ENCODE results near the gene YAF2. TPM values are rescaled to one million over a fixed set of nuclear protein-coding genes. Genes with fewer than 3 reads are reported as not detected.

The YAF2 gene
- total and polyA plus RNA-seq, 2 experiments from 2014 or later = 1.0 TPM

DNA sequence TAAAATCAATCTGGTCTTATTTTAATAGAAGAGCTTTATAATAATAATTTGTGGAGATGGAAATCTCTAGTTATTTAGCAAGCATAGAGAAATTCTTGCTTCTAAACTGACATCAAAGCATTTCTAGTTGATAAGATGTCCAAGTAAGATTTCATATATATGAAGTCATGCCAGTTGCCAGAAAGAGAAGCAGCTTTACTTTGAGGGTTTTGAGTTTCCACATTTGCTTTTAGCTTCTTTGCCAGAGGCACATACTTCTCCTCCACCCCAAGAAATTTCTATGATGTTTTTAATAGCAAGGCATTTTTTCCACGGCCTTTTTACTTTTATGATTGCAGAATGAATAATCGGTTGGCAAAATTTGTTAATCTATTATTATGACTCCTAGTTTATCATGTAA lies 24.2 kb upstream of the YAF2 start (continued):
- TF ChIP-seq, protein P1, sequence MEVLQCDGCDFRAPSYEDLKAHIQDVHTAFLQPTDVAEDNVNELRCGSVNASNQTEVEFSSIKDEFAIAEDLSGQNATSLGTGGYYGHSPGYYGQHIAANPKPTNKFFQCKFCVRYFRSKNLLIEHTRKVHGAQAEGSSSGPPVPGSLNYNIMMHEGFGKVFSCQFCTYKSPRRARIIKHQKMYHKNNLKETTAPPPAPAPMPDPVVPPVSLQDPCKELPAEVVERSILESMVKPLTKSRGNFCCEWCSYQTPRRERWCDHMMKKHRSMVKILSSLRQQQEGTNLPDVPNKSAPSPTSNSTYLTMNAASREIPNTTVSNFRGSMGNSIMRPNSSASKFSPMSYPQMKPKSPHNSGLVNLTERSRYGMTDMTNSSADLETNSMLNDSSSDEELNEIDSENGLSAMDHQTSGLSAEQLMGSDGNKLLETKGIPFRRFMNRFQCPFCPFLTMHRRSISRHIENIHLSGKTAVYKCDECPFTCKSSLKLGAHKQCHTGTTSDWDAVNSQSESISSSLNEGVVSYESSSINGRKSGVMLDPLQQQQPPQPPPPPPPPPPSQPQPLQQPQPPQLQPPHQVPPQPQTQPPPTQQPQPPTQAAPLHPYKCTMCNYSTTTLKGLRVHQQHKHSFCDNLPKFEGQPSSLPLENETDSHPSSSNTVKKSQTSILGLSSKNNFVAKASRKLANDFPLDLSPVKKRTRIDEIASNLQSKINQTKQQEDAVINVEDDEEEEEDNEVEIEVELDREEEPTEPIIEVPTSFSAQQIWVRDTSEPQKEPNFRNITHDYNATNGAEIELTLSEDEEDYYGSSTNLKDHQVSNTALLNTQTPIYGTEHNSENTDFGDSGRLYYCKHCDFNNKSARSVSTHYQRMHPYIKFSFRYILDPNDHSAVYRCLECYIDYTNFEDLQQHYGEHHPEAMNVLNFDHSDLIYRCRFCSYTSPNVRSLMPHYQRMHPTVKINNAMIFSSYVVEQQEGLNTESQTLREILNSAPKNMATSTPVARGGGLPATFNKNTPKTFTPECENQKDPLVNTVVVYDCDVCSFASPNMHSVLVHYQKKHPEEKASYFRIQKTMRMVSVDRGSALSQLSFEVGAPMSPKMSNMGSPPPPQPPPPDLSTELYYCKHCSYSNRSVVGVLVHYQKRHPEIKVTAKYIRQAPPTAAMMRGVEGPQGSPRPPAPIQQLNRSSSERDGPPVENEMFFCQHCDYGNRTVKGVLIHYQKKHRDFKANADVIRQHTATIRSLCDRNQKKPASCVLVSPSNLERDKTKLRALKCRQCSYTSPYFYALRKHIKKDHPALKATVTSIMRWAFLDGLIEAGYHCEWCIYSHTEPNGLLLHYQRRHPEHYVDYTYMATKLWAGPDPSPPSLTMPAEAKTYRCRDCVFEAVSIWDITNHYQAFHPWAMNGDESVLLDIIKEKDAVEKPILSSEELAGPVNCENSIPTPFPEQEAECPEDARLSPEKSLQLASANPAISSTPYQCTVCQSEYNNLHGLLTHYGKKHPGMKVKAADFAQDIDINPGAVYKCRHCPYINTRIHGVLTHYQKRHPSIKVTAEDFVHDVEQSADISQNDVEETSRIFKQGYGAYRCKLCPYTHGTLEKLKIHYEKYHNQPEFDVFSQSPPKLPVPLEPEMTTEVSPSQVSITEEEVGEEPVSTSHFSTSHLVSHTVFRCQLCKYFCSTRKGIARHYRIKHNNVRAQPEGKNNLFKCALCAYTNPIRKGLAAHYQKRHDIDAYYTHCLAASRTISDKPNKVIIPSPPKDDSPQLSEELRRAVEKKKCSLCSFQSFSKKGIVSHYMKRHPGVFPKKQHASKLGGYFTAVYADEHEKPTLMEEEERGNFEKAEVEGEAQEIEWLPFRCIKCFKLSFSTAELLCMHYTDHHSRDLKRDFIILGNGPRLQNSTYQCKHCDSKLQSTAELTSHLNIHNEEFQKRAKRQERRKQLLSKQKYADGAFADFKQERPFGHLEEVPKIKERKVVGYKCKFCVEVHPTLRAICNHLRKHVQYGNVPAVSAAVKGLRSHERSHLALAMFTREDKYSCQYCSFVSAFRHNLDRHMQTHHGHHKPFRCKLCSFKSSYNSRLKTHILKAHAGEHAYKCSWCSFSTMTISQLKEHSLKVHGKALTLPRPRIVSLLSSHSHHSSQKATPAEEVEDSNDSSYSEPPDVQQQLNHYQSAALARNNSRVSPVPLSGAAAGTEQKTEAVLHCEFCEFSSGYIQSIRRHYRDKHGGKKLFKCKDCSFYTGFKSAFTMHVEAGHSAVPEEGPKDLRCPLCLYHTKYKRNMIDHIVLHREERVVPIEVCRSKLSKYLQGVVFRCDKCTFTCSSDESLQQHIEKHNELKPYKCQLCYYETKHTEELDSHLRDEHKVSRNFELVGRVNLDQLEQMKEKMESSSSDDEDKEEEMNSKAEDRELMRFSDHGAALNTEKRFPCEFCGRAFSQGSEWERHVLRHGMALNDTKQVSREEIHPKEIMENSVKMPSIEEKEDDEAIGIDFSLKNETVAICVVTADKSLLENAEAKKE (CRISPR knock-in tag; IDR thresholded peaks at IDR 0.05) = no peak
- TF ChIP-seq ZNF114 (CRISPR knock-in tag; IDR thresholded peaks at IDR 0.05) (no peak), STAT1 (IDR thresholded peaks at IDR 0.05; ENCODE audit: unreplicated experiment) (no peak), EZH2phosphoT487 (IDR thresholded peaks at IDR 0.05; ENCODE audit: unreplicated experiment) (no peak), ZNF331 (CRISPR knock-in tag; IDR thresholded peaks at IDR 0.05; ENCODE audit: low read depth) (no peak), NANOG (IDR thresholded peaks at IDR 0.05; ENCODE audit: borderline replicate concordance) (no peak)
- TF ChIP-seq, protein P2, sequence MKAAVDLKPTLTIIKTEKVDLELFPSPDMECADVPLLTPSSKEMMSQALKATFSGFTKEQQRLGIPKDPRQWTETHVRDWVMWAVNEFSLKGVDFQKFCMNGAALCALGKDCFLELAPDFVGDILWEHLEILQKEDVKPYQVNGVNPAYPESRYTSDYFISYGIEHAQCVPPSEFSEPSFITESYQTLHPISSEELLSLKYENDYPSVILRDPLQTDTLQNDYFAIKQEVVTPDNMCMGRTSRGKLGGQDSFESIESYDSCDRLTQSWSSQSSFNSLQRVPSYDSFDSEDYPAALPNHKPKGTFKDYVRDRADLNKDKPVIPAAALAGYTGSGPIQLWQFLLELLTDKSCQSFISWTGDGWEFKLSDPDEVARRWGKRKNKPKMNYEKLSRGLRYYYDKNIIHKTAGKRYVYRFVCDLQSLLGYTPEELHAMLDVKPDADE (IDR thresholded peaks at IDR 0.05) = no peak

- Mint-ChIP-seq H3K4me3 (no peak overlapping the region), H3K36me3 (ENCODE audit: low read depth) (no peaks in the 10 kb centered on the region), H3K4me1 (no peaks in the 10 kb centered on the region), H3K9me3 (peaks cover 12% of the 10 kb centered on the region; the same call in 2 of the 3 replicates), H3K27me3 (ENCODE audit: insufficient read depth, low read depth, poor library complexity) (peaks cover 6% of the 10 kb centered on the region), H3K27ac (no peak overlapping the region)
- H3K4me3 ChIP-seq = no peak overlapping the region
- no peak overlapping the region for H3K27ac ChIP-seq (ENCODE audit: low read depth)
- H4K20me1 ChIP-seq (replicated peaks; ENCODE audit: insufficient read depth) = peaks cover 7% of the 10 kb centered on the region; the same call in 1 of the 2 replicates
- no peaks in the 10 kb centered on the region for H3K9me2 ChIP-seq (ENCODE audit: insufficient read depth)
- no peaks in the 10 kb centered on the region for H3K36me3 ChIP-seq (ENCODE audit: insufficient read depth)
- H3K4me2 ChIP-seq = no peak overlapping the region
- no peaks in the 10 kb centered on the region for H3K4me1 ChIP-seq (ENCODE audit: insufficient read depth)
- TF ChIP-seq, protein P2 (IDR thresholded peaks at IDR 0.05) = no peak
- TF ChIP-seq CTCF (conservative IDR thresholded peaks at IDR 0.05; ENCODE audit: low read depth in 2 of 2) (no peak), ZNF331 (CRISPR knock-in tag; IDR thresholded peaks at IDR 0.05; ENCODE audit: low read depth) (no peak), EZH2phosphoT487 (IDR thresholded peaks at IDR 0.05; ENCODE audit: unreplicated experiment) (no peak)
- ATAC-seq (no peak), DNase-seq (ENCODE audit: low spot score) (no peak)
- no peaks in the 10 kb centered on the region for H3K27me3 ChIP-seq (ENCODE audit: insufficient read depth)
- no peaks in the 10 kb centered on the region for H3K79me2 ChIP-seq (replicated peaks; ENCODE audit: insufficient read depth)
- H3F3A ChIP-seq (replicated peaks; ENCODE audit: low read depth) = no peaks in the 10 kb centered on the region
- no peak overlapping the region for H2AFZ ChIP-seq
These were observed 23.7 kb upstream of the YAF2 start for GRCh38 chr12:42261708-42262107.
